ENCODE results near the gene FADD.
A peak's percentile ranks its signal among the peaks of the same experiment; 100 is the strongest.
"Not testable (repeated sequence)": the region's sequence is repeated elsewhere in the genome, so short reads cannot be mapped to it uniquely, and the experiment has no call there.

Gene FADD

DNA sequence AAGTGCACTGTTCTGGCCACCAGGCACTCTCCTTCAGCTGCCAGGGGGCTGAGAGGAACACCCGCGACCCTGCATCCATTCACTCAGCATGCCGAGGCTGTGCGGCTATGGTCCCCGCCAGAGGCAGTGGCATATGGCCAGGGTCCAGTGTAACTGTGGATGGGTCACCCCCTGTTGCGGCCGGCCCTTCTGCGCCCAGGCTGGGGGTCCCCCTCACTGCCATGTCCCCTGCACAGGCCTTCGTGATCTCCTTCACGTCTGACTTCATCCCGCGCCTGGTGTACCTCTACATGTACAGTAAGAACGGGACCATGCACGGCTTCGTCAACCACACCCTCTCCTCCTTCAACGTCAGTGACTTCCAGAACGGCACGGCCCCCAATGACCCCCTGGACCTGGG lies 20.8 kb upstream of the FADD start:
- DNase-seq (ENCODE audit: low spot score) = no peak

DNA sequence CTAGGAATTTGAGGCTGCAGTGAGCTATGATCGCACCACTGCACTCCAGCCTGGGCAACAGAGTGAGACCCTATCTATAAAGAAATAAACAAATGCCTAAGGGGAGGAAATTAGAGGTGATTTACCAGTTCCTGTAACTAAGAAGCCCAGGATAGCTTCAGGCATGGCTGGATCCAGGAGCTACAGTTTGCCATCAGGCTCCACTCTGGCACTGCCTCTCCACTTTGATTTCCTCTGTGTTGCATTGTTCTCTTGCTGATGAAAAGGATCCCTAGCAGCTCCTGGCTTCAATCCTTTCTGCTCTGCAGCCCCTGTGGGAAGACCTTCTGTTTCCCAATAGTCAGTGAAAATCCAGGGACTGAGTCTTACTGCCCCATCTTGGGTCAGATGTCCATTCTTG lies 20.1 kb upstream of the FADD start:
- DNase-seq (ENCODE audit: low spot score) = no peak

DNA sequence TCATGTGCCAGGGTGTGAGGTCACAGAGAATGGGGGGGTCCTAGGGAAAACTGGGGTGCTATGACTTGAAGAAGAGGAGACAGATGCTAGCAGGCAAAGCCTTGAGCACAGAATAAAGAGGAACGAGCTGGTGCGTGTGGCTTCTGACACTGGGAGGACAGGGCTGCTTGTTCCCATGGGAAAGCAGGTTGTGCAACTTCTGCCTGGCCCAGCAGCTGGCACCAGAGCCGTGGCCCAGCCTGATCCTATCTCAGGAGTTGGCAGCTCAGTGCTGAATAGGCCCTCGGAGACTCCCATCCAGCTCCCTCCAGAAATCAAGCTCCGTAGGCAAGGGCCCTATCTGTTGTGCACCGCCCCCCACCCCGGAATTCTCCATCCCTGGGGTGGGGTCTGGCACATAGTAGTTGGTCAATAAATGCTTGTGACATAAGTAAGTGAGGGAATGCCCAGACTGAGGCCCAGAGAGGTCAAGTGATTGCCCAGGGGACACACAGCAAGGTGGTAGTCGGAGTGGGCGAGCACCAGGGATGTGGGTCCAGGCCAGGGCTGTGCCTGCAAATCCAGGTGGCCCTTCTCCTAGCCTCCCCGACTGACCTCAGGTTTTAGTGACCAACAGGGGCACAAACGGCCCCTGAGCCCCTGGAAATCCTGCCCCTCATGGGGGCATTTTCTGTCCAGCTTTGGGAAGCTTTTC lies 19.5 kb upstream of the FADD start:
- no peak for DNase-seq (ENCODE audit: low spot score)

DNA sequence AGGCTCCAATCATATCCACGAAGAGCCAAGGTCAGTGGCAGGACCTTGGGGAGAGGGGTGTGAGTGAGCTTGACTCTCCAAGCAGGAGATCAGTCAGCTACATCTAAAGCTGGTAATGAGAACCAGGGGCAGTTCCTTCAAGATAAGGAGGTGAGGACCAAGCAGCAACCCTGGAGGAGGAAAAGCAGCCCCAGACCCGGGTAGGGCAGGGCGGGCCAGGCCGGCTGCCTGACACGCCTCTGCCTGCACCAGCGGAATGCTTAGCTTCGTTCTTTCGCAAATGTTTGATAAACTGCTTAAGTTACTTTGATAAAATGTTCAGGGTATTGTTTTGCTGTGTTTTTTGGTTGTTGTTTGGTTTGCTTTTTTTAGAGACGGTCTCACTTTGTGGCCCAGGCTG lies 18.7 kb upstream of the FADD start:
- DNase-seq (ENCODE audit: low spot score) = no peak

DNA sequence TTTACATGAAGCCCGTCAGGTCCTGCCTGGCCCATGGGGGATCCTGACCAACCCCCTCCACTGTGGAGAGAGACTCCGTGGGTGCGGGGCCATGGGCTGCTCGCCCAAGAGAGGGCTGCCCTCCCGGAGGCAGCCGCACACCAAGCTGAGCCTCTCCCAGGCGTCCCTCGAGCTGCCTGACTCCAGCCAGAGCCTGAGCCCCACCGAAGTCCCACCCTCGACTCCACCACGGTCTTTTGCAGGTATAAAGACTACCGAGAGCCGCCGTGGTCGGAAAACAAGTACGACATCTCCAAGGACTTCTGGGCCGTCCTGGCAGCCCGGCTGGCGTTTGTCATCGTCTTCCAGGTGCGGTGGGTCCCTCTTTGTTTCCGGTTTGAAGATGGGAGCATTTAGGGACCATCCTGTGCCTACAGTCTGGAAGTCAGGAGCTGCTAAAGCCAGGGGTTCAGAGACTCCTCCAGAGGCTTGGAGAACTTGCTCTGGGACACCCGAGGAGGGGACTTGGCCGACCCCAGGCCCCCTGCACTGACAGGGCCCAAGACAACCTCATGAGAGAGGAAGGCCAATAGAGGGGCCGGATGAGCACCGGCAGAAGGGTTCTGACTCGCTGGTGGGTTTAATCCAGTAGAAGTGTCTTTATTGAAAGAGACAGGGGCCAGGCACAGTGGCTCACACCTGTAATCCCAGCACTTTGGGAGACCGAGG lies 17.6 kb upstream of the FADD start:
- DNase-seq (ENCODE audit: low spot score) = no peak

DNA sequence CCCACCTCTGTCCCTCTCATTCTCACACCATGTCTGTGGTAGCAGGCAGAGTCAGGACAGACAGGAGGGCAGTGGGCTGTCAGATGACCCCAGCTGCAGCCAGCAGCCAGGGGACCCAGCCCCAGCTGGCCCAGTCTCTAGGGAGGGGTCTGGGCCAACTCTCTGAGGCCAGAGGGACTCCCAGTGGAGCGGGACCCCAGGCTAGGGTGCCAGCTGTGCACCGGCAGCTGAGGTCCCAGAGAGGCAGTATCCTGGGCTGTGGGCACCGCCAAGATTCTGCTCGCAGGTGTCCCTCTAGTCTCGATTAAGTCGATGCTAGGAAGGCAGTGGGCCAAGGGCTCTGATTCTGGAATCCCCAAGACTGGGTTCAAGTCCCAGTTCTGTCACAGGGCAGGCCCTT lies 16.7 kb upstream of the FADD start:
- no peak for DNase-seq (ENCODE audit: low spot score)

DNA sequence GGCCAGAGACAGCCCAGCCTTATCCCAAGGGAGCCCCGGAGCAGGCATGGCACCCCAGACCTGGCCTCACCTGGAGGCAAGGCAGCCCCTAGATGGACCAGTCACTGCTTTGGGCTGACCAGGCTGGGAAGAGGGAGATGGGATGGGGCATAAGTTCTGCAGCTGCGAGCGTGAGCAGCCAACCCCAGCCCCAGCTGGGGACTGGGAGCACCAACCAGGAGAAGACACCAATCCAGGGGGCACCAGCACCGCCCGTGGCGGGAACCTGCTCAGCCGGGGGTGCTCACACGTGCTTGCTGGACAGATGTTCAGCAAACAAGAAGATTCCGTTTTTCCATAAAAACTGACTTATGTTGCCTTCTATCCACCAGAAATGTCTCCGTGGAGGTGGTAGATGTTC lies 16.2 kb upstream of the FADD start:
- DNase-seq (ENCODE audit: low spot score) = no peak

DNA sequence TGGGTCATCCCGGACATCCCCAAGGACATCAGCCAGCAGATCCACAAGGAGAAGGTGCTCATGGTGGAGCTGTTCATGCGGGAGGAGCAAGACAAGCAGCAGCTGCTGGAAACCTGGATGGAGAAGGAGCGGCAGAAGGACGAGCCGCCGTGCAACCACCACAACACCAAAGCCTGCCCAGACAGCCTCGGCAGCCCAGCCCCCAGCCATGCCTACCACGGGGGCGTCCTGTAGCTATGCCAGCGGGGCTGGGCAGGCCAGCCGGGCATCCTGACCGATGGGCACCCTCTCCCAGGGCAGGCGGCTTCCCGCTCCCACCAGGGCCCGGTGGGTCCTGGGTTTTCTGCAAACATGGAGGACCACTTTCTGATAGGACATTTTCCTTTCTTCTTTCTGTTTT lies 15.3 kb upstream of the FADD start:
- DNase-seq (ENCODE audit: low spot score) = no peak

DNA sequence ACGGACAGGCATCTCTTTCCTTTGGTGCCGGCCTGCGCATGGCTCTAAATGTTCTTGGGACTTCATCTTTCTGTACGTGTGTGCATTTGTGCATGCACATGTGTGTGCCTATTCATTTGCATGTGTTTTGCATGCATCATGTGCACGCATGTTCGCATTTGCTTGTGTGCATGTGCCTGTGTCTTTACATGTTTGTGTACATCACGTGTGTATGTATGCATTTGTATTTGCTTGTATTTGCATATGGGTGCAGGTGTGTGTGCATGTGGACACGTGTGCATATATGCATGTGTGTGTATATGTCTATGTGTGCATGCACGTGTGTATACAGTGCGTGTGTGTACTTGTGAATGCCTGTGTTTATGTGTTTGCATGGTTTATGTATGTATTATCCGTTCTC lies 13.5 kb upstream of the FADD start:
- DNase-seq (ENCODE audit: low spot score) = no peak

DNA sequence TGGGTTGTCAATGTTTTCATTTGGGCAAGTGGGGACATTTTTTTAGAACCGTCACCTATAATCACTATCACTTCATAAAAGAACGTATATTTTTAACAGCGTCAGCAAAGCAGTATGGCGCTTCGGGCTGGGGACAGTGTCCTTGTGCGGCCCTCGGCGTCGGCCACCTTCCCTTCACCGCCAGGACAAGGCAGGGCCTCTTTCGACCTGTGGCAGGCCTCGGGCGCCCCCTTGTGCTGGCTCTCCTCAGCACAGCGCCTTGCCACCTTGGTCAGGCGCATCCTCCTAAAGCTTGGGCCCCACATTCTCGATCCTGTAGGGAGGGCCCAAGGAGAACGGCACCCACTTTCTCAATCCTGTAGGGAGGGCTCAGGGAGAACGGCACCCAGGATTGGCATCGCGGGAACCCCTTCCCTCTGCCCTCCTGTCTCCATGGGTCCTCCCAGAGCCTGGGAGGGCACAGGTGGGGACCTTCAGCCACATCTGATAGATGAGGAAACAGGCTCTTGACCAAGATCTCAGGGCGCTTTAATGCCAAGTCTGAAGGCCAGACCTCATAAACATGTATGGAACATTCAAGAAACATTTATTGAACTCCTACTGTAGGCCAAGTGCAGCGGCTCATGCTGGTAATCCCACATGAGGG lies 11.5 kb upstream of the FADD start:
- peak; percentile 30 for DNase-seq (ENCODE audit: low spot score)

DNA sequence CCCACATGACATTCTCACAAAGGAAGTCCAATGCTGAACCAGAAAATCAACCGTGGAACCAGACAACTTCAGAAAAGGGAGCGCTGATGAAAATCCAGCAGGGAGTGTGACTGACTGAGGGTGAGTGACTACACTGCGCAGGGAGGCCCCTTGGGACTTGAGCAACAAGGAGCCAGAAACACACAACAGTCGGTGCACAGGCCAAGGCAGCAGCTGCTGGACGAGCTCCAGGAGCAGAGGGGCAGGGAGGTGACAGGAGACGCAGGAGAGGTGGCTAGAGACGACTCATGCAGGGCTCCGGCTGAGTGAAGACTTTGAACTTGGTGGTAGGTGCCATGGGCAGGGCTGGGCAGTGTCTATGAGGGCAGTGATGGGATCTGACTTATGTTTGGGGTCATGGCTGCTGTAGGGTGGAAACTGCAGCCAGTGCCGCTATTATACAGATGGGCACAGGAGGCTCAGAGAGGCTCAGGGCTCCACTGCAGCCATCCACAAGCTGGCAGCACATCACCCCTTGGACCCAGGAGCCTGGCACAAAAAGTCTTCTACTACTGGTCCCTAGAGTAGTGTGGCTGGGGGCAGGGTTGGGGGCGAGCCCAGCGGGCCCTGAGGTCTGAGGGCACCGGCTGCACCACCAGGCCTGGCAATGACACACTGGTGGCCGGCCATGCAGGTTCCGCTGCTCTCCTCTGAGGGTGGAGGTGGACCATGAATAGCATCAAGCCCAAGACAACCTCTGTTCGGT lies 10.3 kb upstream of the FADD start:
- DNase-seq (ENCODE audit: low spot score) = no peak

DNA sequence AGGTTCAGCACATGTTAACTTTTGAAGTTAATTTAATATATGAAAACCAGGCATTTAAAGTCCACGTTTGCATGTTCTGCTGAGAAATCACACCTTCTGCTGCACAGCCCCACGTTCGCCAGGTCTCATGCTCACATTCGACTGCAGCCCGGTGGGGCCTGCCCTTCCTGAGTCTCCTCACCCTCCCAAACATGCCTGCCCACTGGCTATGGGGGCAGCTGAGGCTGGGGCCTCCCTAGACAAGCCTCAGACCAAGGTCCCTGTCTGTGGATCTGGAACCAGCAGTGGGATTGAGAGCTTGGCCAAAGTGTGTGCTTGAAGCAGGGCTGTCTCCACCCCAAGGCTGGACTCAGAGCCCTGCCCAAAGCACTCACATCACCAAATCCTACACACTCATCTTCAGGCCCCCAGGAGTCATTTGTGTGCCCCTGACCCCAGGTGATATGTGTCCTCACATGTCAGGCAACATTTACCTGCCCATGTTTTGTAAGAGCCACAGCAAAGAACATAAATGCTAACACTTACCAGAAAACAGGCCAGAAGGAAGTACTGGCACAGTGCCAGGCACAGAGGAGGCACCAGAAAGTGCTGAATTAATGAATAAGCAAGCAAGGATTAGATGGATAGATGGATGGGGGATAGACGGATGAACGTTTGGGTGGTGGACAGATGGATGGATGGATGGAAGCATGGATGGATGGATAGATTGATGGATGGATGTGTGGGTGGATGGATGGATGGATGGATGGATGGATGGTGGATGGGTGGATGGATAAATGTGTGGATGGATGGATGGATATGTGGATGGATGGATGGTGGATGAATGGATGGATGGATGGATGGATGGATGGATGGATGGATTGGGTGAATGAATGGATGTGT lies 9.4 kb upstream of the FADD start:
- no peak for DNase-seq (ENCODE audit: low spot score)

DNA sequence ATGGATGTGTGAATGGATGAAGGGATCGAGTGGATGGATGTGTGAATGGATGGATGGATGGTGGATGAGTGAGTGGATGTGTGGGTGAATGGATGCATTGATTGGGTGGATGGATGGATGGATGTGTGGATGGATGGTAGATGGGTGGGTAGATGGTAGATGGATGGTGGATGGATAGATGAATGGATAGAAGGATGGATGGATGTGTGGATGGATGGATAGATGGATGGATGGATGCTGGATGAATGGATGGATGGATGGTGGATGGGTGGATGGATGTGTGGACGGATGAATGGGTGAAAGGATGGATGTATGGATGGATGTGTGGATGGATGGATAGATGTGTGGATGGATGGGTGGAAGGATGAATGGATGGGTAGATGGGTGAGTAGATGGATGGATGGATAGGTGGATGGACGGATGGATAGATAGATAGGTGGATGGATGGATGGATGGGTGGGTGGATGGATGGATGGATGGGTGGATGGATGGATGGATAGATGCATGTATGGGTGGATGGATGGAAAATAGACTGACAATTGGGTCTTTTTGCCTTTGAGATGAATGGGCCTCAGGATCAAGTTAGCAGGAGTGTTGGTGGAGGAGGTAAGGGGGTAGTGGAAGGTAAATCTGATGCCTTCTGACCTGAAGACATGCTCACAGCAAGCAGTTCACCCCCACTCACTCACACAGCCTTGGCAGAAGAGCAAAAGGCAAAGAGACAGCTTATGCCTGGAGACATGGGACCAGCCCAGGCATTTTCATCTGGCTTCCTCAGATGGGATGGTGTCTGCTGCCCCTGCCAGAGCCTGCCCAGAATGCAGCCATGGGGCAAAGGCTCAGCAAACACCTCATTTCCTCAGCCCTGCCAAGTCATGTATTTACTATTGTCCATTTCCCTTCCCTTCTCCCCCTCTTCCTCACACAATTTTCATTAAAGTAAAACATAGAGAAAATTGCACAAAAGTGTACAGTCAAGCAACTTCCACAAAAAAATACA lies 8.0 kb upstream of the FADD start:
- no peak for DNase-seq (ENCODE audit: low spot score)

DNA sequence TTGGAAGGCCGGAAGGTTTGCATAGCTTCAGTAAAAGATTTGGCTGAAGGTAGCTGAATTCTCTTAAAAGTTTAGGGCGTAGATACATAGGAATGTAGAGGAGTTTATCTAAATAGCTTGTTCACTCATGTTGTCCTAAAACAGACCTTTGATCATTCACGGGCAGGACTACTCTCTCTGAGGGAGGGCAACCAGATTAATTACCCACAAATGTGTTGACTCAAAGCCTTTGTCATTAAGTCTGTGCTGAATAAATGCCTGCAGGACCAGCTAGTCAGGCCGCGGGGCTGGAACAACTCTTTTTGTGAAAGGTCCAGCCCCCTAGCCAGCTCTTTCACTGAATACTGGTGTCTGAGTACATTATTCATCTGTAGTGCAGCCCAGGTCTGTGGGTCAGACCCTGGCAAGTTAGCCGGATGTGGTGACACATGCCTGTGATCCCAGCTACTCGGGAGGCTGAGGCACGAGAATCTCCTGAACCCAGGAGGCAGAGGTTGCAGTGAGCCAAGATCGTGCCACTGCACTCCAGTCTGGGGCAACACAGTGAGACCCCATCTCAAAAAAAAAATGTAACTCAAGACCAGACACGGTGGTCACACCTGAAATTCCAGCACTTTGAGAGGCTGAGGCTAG lies 2.8 kb upstream of the FADD start:
- no peak for DNase-seq (ENCODE audit: low spot score)

DNA sequence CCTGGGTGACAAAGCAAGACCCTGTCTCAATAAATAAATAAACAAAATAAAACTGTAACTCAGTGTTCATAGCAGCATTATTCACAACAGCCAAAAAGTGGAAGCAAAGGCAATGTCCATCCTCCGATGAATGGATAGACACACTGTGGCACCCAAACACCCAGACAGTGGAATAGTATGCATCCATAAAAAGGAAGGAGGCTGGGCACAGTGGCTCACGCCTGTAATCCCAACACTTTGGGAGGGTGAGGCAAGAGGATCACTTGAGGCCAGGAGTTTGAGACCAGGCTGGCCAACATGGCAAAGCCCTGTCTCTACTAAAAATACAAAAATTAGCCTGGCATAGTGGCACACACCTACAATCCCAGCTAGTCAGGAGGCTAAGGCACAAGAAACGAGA lies 2.0 kb upstream of the FADD start:
- DNase-seq (ENCODE audit: low spot score) = not testable (repeated sequence)

DNA sequence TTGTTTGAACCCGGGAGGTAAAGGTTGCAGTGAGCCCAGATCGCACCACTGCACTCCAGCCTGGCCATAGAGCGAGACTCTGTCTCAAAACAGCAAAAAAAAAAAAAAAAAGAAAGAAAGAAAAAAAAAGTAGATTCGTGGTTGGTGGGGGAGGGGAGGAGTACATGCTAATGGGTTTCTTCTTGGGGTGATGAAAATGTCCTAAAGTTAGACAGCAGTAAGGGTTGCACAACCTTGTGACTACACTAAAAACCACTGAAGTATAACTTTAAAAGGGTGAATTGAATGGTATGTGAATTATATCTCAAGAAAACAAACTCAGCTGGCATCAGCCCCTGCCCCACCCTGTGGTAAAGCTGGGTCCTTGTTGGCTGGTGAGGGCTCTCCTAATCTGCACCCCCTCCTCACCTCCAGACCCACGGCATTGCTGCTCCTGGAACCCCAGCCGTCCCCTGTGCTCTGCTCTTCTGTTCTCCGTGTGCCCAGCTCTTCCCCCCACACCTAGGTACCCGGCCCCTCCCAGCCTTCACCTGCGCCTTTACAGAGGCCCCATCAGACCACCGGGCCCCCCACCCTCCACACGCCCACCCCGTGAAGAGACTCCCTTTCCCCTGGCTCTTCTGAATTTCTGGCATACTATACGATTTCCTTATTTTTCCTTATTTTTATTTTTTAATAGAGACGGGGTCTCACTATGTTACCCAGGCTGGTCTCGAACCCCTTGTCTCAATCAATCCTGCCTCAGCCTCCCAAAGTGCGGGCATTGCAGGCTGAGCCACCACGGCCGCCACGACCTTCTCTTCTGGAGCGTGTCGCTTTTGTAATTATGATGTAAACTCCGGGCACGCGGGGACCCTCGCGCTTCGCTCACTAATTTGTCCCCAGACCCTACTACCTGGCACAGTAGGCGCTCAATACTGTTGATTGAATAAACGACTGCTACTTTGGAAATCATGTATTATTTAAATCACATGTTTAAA lies 924 bp upstream of the FADD start:
- no peak for DNase-seq (ENCODE audit: low spot score)

DNA sequence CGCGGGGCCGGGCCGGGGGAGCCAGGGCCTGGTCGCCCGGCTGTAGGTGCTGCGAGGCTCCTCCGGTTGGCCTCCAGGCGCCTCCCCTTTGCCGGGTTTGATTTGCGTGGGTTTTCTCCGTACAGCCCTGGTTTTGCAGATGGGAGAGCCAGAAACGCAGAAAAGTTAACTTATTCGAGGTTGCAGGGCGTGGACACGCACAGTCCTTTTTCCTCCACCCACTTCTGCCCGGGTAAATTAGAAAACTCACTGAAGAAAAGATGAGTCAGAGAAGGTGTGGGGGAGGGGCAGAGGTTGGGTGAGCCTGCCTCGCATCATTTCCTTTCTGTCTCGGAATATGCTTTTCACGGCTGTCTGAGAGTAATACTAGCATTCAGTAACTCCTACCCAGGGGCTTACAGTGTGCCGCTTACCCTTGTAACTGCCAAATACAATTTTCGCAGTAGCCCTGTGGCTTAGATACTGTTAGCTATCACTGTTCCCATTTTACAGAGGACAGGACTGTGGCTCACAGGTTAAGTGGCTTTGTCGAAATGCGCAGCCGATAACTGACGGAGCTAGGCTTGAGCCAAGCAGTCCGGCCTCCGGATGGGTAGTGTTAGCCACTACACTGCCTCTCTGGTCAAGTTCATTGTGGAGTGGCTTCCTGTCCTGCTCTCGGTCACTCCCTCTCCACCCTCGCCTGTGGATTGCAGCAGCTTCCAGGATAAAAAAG lies 812 bp downstream of the FADD start:
- peak; percentile 83 for DNase-seq (ENCODE audit: low spot score)

DNA sequence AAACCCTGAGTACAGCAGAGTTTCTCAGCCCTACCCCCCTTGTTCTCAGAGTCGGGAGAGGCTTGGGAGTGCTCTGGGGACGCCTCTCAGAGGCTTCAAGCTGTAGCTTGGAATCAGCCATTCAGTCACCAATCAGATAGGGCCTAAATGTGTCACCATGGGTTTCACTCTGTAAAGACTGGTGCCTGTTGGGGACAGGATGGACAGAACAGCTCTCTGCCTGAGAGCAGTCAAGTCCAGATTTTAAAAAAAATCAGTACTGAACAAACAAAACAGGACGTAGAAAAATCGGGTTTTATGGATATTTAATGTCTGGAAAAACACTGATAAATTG lies 1.3 kb downstream of the FADD start:
- no peak for DNase-seq (ENCODE audit: low spot score)
